Measurements from ENCODE around the gene TSPAN31.

DNA sequence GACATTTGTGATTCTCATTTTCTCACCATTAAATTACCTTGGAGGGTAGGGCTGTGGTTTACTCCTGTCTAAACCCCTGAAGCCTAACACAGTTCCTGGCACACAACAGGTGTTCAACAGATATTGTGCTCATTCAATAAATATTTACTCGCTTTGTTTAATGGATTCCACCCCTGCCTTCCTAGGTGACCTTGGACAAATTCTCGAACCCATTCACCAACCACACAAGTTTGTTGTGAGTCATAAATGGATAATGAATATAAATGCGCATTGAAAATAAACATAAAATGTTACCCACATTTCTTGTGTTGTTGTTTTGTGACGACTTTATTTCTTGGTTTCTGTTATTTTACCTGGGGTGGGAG, 37.4 kb downstream of the TSPAN31 start:
- TF ChIP-seq, protein P1, sequence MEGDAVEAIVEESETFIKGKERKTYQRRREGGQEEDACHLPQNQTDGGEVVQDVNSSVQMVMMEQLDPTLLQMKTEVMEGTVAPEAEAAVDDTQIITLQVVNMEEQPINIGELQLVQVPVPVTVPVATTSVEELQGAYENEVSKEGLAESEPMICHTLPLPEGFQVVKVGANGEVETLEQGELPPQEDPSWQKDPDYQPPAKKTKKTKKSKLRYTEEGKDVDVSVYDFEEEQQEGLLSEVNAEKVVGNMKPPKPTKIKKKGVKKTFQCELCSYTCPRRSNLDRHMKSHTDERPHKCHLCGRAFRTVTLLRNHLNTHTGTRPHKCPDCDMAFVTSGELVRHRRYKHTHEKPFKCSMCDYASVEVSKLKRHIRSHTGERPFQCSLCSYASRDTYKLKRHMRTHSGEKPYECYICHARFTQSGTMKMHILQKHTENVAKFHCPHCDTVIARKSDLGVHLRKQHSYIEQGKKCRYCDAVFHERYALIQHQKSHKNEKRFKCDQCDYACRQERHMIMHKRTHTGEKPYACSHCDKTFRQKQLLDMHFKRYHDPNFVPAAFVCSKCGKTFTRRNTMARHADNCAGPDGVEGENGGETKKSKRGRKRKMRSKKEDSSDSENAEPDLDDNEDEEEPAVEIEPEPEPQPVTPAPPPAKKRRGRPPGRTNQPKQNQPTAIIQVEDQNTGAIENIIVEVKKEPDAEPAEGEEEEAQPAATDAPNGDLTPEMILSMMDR (conservative IDR thresholded peaks at IDR 0.05; ENCODE audit: low read depth, low read length) = no peak
- no peak for TF ChIP-seq EZH2 (IDR thresholded peaks at IDR 0.05; ENCODE audit: low read length, unreplicated experiment)
- no peak for TF ChIP-seq EZH2phosphoT487 (IDR thresholded peaks at IDR 0.05; ENCODE audit: borderline replicate concordance, low read length)

All from PC-3 (cell line).